Eye (tissue), 1 donor: ENCODE measurements around the gene EPS8L2.

ENCODE experiments used
- DNase-seq: peaks from one replicate; pipeline ENCODE4 v3.0.0-alpha.2; 2015

EPS8L2 gene

GRCh38 chr11:704781-705645 is 1.0 kb upstream of the EPS8L2 start:
- no peak for DNase-seq

GRCh38 chr11:706439-706956 is 467 bp downstream of the EPS8L2 start:
- DNase-seq = no peak

GRCh38 chr11:706957-707816 is 1.2 kb downstream of the EPS8L2 start:
- DNase-seq = no peak

GRCh38 chr11:707817-708420 is 1.9 kb downstream of the EPS8L2 start:
- DNase-seq = no peak

- no peak for DNase-seq
Observed at GRCh38 chr11:708511-708910, 2.5 kb downstream of the EPS8L2 start.

GRCh38 chr11:709109-709997 is 3.3 kb downstream of the EPS8L2 start:
- no peak for DNase-seq

- no peak for DNase-seq
Observed at GRCh38 chr11:714436-714835, 8.4 kb downstream of the EPS8L2 start.

- DNase-seq = no peak
Observed at GRCh38 chr11:719214-720016, 13.4 kb downstream of the EPS8L2 start.

GRCh38 chr11:720017-720641 is 14.1 kb downstream of the EPS8L2 start:
- DNase-seq = no peak

- peak; percentile 76 for DNase-seq
Observed at GRCh38 chr11:720642-721246, 14.7 kb downstream of the EPS8L2 start.

GRCh38 chr11:721247-721740 is 15.3 kb downstream of the EPS8L2 start:
- no peak for DNase-seq

GRCh38 chr11:721741-722345 is 15.8 kb downstream of the EPS8L2 start:
- no peak for DNase-seq

- DNase-seq = no peak
Observed at GRCh38 chr11:722346-722811, 16.3 kb downstream of the EPS8L2 start.

GRCh38 chr11:723120-723883 is 17.3 kb downstream of the EPS8L2 start:
- peak; percentile 54 for DNase-seq

- DNase-seq = no peak
Observed at GRCh38 chr11:724049-724777, 18.2 kb downstream of the EPS8L2 start.

- no peak for DNase-seq
Observed at GRCh38 chr11:724778-725386, 18.9 kb downstream of the EPS8L2 start.

- DNase-seq = no peak
Observed at GRCh38 chr11:725624-726202, 19.7 kb downstream of the EPS8L2 start.
